CD14-positive monocyte (primary cell): ENCODE measurements around the gene HYI. TPM values are rescaled to one million over a fixed set of nuclear protein-coding genes. Genes with fewer than 3 reads are reported as not detected.

Experiments used
- DNase-seq, 3 donors: peaks; one replicate each; pipeline ENCODE4 v3.0.0-alpha.2; 2011 to 2022
- H2AFZ ChIP-seq: 2 replicates; pipeline ENCODE4 v1.6.0; 2012; ENCODE audit warnings: mild to moderate bottlenecking, low read depth, low read length, inconsistent platforms; ENCODE audit not compliant: insufficient read depth, poor library complexity, severe bottlenecking
- H3K27ac ChIP-seq, 2 donors: 1 replicate in 1 of 2; 2 replicates in 1 of 2; pipeline ENCODE4 v1.5.1; 2012 to 2013; ENCODE audit warnings: low read length in 2 of 2, control low read depth in 1 of 2, inconsistent platforms in 1 of 2, low read depth in 1 of 2, mild to moderate bottlenecking in 1 of 2
- H3K27me3 ChIP-seq, 2 donors: one replicate each; pipeline versions ENCODE4 v1.6.0 to v1.6.1; 2011 to 2013; ENCODE audit warnings: low read length in 2 of 2; ENCODE audit not compliant: control insufficient read depth in 2 of 2, insufficient read depth in 2 of 2
- H3K36me3 ChIP-seq, 2 donors: replicated peaks in 1 of 2; 1 replicate in 1 of 2; 2 replicates in 1 of 2; pipeline versions ENCODE4 v1.5.1 to v1.6.1; 2012 to 2013; ENCODE audit warnings: low read length in 2 of 2, control low read depth in 1 of 2, inconsistent platforms in 1 of 2, mild to moderate bottlenecking in 1 of 2; ENCODE audit not compliant: insufficient read depth in 2 of 2, control insufficient read depth in 1 of 2
- H3K4me1 ChIP-seq, 2 donors: 1 replicate in 1 of 2; 2 replicates in 1 of 2; pipeline versions ENCODE4 v1.5.1 to v1.6.1; 2012 to 2013; ENCODE audit warnings: low read length in 2 of 2, control low read depth in 1 of 2, inconsistent platforms in 1 of 2, mild to moderate bottlenecking in 1 of 2, moderate library complexity in 1 of 2; ENCODE audit not compliant: insufficient read depth in 2 of 2, control insufficient read depth in 1 of 2
- H3K4me2 ChIP-seq: replicated peaks from 2 replicates; pipeline ENCODE3; 2012; ENCODE audit warnings: low read length, moderate library complexity, mild to moderate bottlenecking; ENCODE audit not compliant: poor library complexity, severe bottlenecking; ENCODE audit errors: extremely low read depth
- H3K4me3 ChIP-seq, 3 experiments: fragments of 200-600 bp in 1 of 3; sonication (generic) in 1 of 3; replicated peaks in 1 of 3; 1 replicate in 2 of 3; 2 replicates in 1 of 3; pipeline ENCODE4 v1.5.1; 2011 to 2013; ENCODE audit warnings: low read length in 3 of 3, mild to moderate bottlenecking in 3 of 3, control low read depth in 2 of 3, low read depth in 2 of 3, inconsistent platforms in 1 of 3, moderate library complexity in 1 of 3
- H3K79me2 ChIP-seq: 2 replicates; pipeline ENCODE4 v1.6.0; 2012; ENCODE audit warnings: mild to moderate bottlenecking, control low read depth, inconsistent platforms, low read length, moderate library complexity; ENCODE audit not compliant: insufficient read depth
- H3K9ac ChIP-seq: 2 replicates; pipeline ENCODE4 v1.6.0; 2017; ENCODE audit warnings: low read length, mild to moderate bottlenecking; ENCODE audit not compliant: insufficient read depth, poor library complexity, severe bottlenecking
- H3K9me3 ChIP-seq, 2 donors: replicated peaks in 1 of 2; 1 replicate in 1 of 2; 2 replicates in 1 of 2; pipeline versions ENCODE4 v1.5.1 to v1.6.1; 2012 to 2013; ENCODE audit warnings: low read length in 2 of 2, control low read depth in 1 of 2; ENCODE audit not compliant: control insufficient read depth in 1 of 2, insufficient read depth in 1 of 2
- H4K20me1 ChIP-seq: 2 replicates; pipeline ENCODE4 v1.6.0; 2012; ENCODE audit warnings: mild to moderate bottlenecking, low read length, control low read depth, moderate library complexity; ENCODE audit not compliant: insufficient read depth
- H3K27ac Mint-ChIP-seq, 7 donors: one replicate each; pipeline ENCODE4 v1.8.0; 2020; ENCODE audit warnings: mild to moderate bottlenecking in 7 of 7, mixed read lengths in 7 of 7, moderate library complexity in 6 of 7, inconsistent platforms in 2 of 7
- H3K27me3 Mint-ChIP-seq, 3 donors: one replicate each; pipeline ENCODE4 v1.8.0; 2021 to 2022; ENCODE audit warnings: low read depth in 3 of 3, mild to moderate bottlenecking in 3 of 3, mixed read lengths in 3 of 3, moderate library complexity in 3 of 3, inconsistent platforms in 1 of 3
- H3K36me3 Mint-ChIP-seq, 2 donors: one replicate each; pipeline ENCODE4 v1.8.0; 2020; ENCODE audit warnings: mixed read lengths in 2 of 2, inconsistent platforms in 1 of 2, mild to moderate bottlenecking in 1 of 2
- H3K4me1 Mint-ChIP-seq: one replicate; pipeline ENCODE4 v1.8.0; 2020; ENCODE audit warnings: mild to moderate bottlenecking, mixed read lengths
- H3K4me3 Mint-ChIP-seq, 2 donors: one replicate each; pipeline ENCODE4 v1.8.0; 2020; ENCODE audit warnings: mild to moderate bottlenecking in 2 of 2, mixed read lengths in 2 of 2, moderate library complexity in 1 of 2
- H3K9me3 Mint-ChIP-seq, 7 donors: one replicate each; pipeline ENCODE4 v1.8.0; 2020 to 2022; ENCODE audit warnings: mixed read lengths in 7 of 7, mild to moderate bottlenecking in 6 of 7, moderate library complexity in 6 of 7, inconsistent platforms in 2 of 7
- CTCF ChIP-seq: fragments of 200-600 bp; IDR thresholded peaks from one replicate; pipeline ENCODE4 v1.8.0; 2022; ENCODE audit warnings: antibody characterized with exemption, mild to moderate bottlenecking
- WGBS: methylation state at CpG from one replicate; pipeline ENCODE4 v1.1.5; 2013; ENCODE audit warnings: missing lambda C conversion rate; ENCODE audit not compliant: insufficient coverage; 5-methylcytosine and 5-hydroxymethylcytosine counted together
- intact Hi-C, 2 donors: fragments of 100-400 bp; cut with micrococcal nuclease; formaldehyde crosslinking; loops; one replicate each; pipeline versions ENCODE4 v1.15.0 to v1.15.1; 2023
- polyA plus RNA-seq, 3 donors: library from polyadenylated mRNA; depleted of rRNA in 1 of 3; unstranded in 2 of 3; stranded (reverse) in 1 of 3; fragments of 300-500 nt in 2 of 3; fragments of >200 nt in 1 of 3; fragmentation: Illumina TruSeq in 2 of 3; gene quantifications; 1 replicate in 2 of 3; 2 replicates in 1 of 3; pipeline ENCODE4 v1.2.3, GENCODE V29; 2012 to 2021
- small RNA-seq: library from RNA; depleted of rRNA; stranded (forward); fragments of <200 nt; gene quantifications from one replicate; pipeline ENCODE3, GENCODE V24; 2012; ENCODE audit warnings: low read depth; ENCODE audit not compliant: insufficient read length

HYI gene
- polyA plus RNA-seq, 3 donors: 0.74 to 7.2 (median 1.6) TPM

DNA sequence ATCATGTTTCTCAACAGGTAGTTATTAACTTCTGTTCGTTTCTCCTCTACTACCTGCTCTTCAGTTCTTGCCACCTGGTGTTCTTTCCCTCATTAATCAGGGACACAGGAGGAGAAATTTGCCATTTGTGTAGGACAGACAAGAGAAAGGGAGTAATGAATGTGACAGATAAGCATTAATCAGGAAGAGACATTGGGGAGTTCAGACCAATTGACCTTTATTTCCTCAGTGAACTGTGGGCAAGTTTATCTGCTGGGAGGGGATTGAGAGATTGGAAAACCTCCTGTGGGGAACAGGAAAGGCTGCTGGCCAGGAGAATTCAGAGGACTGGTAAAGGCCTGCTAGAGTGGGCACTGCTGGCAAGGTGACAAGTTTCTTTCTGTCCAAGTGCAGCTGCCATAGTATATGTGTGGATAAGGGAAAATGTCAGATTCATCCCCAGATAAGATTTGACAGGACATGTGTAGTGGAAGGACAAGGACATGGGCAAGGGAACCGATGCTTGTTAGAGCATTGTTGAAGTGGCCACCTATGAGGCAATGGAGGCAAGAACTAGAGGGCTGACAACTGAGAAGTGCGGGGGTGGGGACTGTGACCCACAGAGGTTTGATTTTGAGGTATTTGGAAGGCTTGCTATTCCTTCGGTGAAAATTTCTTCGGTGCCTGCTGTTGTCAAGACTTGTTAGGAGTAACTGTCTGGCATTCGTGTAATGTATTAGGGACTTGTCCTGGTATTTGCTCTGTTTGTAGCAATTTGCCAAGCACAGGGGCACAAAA is 51.5 kb downstream of the HYI start:
- Histone ChIP-seq H3K27ac (no peak overlapping the region), H2AFZ (no peak overlapping the region), H3K9me3 (peaks cover 0 to 4% of the 10 kb centered on the region in 2 donors), H3K4me1 (no peaks in the 10 kb centered on the region), H3K9ac (no peak overlapping the region), H3K36me3 (peaks cover 45 to 55% of the 10 kb centered on the region in 2 donors), H4K20me1 (peaks cover 13% of the 10 kb centered on the region), H3K79me2 (peaks cover 12% of the 10 kb centered on the region), H3K4me3 (no peak overlapping the region), H3K4me2 (no peak overlapping the region), H3K27me3 (no peaks in the 10 kb centered on the region)
- peaks cover 0 to 1% (median 0%) of the 10 kb centered on the region in 3 donors for H3K27me3 Mint-ChIP-seq
- no peak overlapping the region for H3K4me3 Mint-ChIP-seq
- peak overlapping the region in 4 of 7 donors; percentile 2 to 51 (median 12) for H3K27ac Mint-ChIP-seq
- 97% methylated on average over 5 of the region's 6 CpGs for WGBS
- intact Hi-C loops: no loop called here
- H3K36me3 Mint-ChIP-seq: peaks cover 45 to 74% of the 10 kb centered on the region in 2 donors
- no peak for TF ChIP-seq CTCF
- H3K4me1 Mint-ChIP-seq: peaks cover 6% of the 10 kb centered on the region
- no peak for DNase-seq
- H3K9me3 Mint-ChIP-seq: peaks cover 0 to 11% (median 2%) of the 10 kb centered on the region in 7 donors

Small RNA genes lying within 50 kb of the gene (small RNA-seq; reads per million reads assigned to genes)
- gene MIR6735: not detected

Other genes starting within 250 kb of the HYI start
- not detected for gene TMEM125, start 183.9 kb downstream of the HYI start, polyA plus RNA-seq
- gene C1orf210, start 168.3 kb downstream of the HYI start, polyA plus RNA-seq: under 1 TPM in 1 of 3 donors, not detected in 2; 0.05 TPM
- under 1 TPM in 1 of 3 donors, not detected in 2; 0.16 TPM for gene TIE1, start 152.9 kb downstream of the HYI start, polyA plus RNA-seq
- gene MPL, start 116.1 kb downstream of the HYI start, polyA plus RNA-seq: not detected
- under 1 TPM in 2 of 3 donors, not detected in 1; 0.08 to 0.10 TPM for gene CDC20, start 95.0 kb downstream of the HYI start, polyA plus RNA-seq
- gene ELOVL1, start 85.9 kb downstream of the HYI start, polyA plus RNA-seq: 100 to 1,000 TPM; 135 to 151 (median 148) TPM
- 10 to 100 TPM; 16.6 to 41.8 (median 40.7) TPM for gene MED8, start 64.1 kb downstream of the HYI start, polyA plus RNA-seq
- 10 to 100 TPM in 1 of 3 donors, 1 to 10 TPM in 2; 2.4 to 29.9 (median 2.6) TPM for gene SZT2, start 64.0 kb downstream of the HYI start, polyA plus RNA-seq
- gene PTPRF, start 77.0 kb upstream of the HYI start, polyA plus RNA-seq: not detected
- gene KDM4A, start 196.2 kb upstream of the HYI start, polyA plus RNA-seq: 10 to 100 TPM in 1 of 3 donors, 1 to 10 TPM in 2; 4.4 to 13.3 (median 8.2) TPM